ENCODE measurements around the gene CD151.

GRCh38 chr11:787084-787675 is 45.6 kb upstream of the CD151 start:
- TF ChIP-seq, protein P1, sequence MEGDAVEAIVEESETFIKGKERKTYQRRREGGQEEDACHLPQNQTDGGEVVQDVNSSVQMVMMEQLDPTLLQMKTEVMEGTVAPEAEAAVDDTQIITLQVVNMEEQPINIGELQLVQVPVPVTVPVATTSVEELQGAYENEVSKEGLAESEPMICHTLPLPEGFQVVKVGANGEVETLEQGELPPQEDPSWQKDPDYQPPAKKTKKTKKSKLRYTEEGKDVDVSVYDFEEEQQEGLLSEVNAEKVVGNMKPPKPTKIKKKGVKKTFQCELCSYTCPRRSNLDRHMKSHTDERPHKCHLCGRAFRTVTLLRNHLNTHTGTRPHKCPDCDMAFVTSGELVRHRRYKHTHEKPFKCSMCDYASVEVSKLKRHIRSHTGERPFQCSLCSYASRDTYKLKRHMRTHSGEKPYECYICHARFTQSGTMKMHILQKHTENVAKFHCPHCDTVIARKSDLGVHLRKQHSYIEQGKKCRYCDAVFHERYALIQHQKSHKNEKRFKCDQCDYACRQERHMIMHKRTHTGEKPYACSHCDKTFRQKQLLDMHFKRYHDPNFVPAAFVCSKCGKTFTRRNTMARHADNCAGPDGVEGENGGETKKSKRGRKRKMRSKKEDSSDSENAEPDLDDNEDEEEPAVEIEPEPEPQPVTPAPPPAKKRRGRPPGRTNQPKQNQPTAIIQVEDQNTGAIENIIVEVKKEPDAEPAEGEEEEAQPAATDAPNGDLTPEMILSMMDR (IDR thresholded peaks at IDR 0.05; ENCODE audit: low read length), result no peak
- no peak for TF ChIP-seq EZH2 (IDR thresholded peaks at IDR 0.05; ENCODE audit: borderline replicate concordance, low read length)
